GM12878 (cell line): Measurements from ENCODE around the gene REV3L. TPM values are rescaled to one million over a fixed set of nuclear protein-coding genes. Genes with fewer than 3 reads are reported as not detected.

Experiments
- CREM ChIP-seq: IDR thresholded peaks from 2 replicates; pipeline ENCODE4 v1.6.1; 2014; ENCODE audit warnings: antibody characterized with exemption, low read depth
- DPF2 ChIP-seq: fragments of 450-650 bp; IDR thresholded peaks from 2 replicates; pipeline ENCODE4 v1.6.1; 2017; ENCODE audit warnings: mild to moderate bottlenecking
- HDAC2 ChIP-seq: fragments of 200-600 bp; sonication (generic); IDR thresholded peaks from 2 replicates; pipeline ENCODE4 v1.6.1; 2017
- IRF4 ChIP-seq: IDR thresholded peaks from 2 replicates; pipeline ENCODE4 v1.6.1; 2011; ENCODE audit warnings: low read depth, low read length
- MTA3 ChIP-seq: IDR thresholded peaks from 2 replicates; pipeline ENCODE4 v1.6.1; 2012; ENCODE audit warnings: low read length, inconsistent platforms, borderline replicate concordance
- NFYA ChIP-seq: IDR thresholded peaks from 2 replicates; pipeline ENCODE4 v1.6.1; 2011; ENCODE audit warnings: low read depth, mild to moderate bottlenecking, low read length, improper control_type of control experiment, borderline replicate concordance
- NR2C1 ChIP-seq: fragments of 450-650 bp; IDR thresholded peaks from 2 replicates; pipeline ENCODE4 v1.6.1; 2017; ENCODE audit warnings: antibody characterized with exemption, mild to moderate bottlenecking, moderate library complexity
- NR2C2 ChIP-seq: IDR thresholded peaks from 2 replicates; pipeline ENCODE4 v1.6.1; 2011; ENCODE audit warnings: borderline replicate concordance, low read depth; ENCODE audit not compliant: control insufficient read depth, insufficient read length
- PAX5 ChIP-seq: IDR thresholded peaks from 2 replicates; pipeline ENCODE4 v1.6.1; 2011; ENCODE audit warnings: low read depth, low read length, borderline replicate concordance
- POLR2AphosphoS2 ChIP-seq: IDR thresholded peaks from 2 replicates; pipeline ENCODE4 v1.6.1; 2011; ENCODE audit warnings: low read depth, mild to moderate bottlenecking, low read length, improper control_type of control experiment, moderate library complexity
- RB1 ChIP-seq: fragments of 450-650 bp; formaldehyde crosslinking; IDR thresholded peaks from 2 replicates; pipeline ENCODE4 v1.6.1; 2017; ENCODE audit warnings: mild to moderate bottlenecking, borderline replicate concordance
- SIN3A ChIP-seq: IDR thresholded peaks from 2 replicates; pipeline ENCODE4 v1.6.1; 2012; ENCODE audit warnings: low read depth, low read length, improper control_type of control experiment
- SIX5 ChIP-seq: IDR thresholded peaks from 2 replicates; pipeline ENCODE4 v1.6.1; 2011; ENCODE audit warnings: mild to moderate bottlenecking, low read depth, low read length, moderate library complexity; ENCODE audit not compliant: severe bottlenecking
- SREBF2 ChIP-seq: IDR thresholded peaks from 2 replicates; pipeline ENCODE4 v1.6.1; 2012; ENCODE audit warnings: mild to moderate bottlenecking, low read length
- SRF ChIP-seq, 2 experiments: IDR thresholded peaks; 2 replicates each; pipeline ENCODE4 v1.6.1; 2011; ENCODE audit warnings: low read depth in 2 of 2, low read length in 2 of 2, mild to moderate bottlenecking in 1 of 2, moderate library complexity in 1 of 2
- SUZ12 ChIP-seq: fragments of 200-600 bp; sonication (generic); IDR thresholded peaks from one replicate; pipeline ENCODE4 v1.6.1; 2018; ENCODE audit warnings: antibody characterized with exemption, mild to moderate bottlenecking; ENCODE audit not compliant: unreplicated experiment
- YY1 ChIP-seq: IDR thresholded peaks from 2 replicates; pipeline ENCODE4 v1.6.1; 2011; ENCODE audit warnings: low read depth, mild to moderate bottlenecking, low read length
- polyA plus RNA-seq, 11 experiments: library from polyadenylated mRNA; depleted of rRNA in 4 of 11; unstranded in 6 of 11; stranded (reverse) in 5 of 11; fragments of >200 nt; fragmentation: Nextera tagmentation in 4 of 11; fragmentation: Illumina TruSeq in 1 of 11; extraction: Ambion mirVana in 4 of 11; extraction: Trizol in 1 of 11; gene quantifications; 1 replicate in 1 of 11; 2 replicates in 10 of 11; pipeline versions ENCODE4 v1.2.1 to v1.2.3, GENCODE V29; 2011 to 2016; ENCODE audit warnings: inconsistent platforms in 2 of 11, missing spikeins in 2 of 11, low read depth in 1 of 11
- total RNA-seq, 4 experiments: library from RNA; depleted of rRNA in 3 of 4; stranded (reverse); fragments of >200 nt in 3 of 4; fragmentation: Illumina TruSeq in 1 of 4; extraction: Trizol in 1 of 4; gene quantifications; 2 replicates each; pipeline versions ENCODE4 v1.2.1 to v1.2.3, GENCODE V29; 2013 to 2021
- TF ChIP-seq, protein P1 (sequence below): fragments of 150-350 bp; IDR thresholded peaks from 2 replicates; pipeline ENCODE4 v1.6.1; 2014; ENCODE audit warnings: mild to moderate bottlenecking, low read depth, low read length
- TF ChIP-seq, protein P2 (sequence below): fragments of 450-650 bp; IDR thresholded peaks from 2 replicates; pipeline ENCODE4 v1.6.1; 2014; ENCODE audit warnings: mild to moderate bottlenecking
- TF ChIP-seq, protein P3 (sequence below): IDR thresholded peaks from 2 replicates; pipeline ENCODE4 v1.6.1; 2011; ENCODE audit warnings: borderline replicate concordance, low read depth, mild to moderate bottlenecking, moderate library complexity, low read length; ENCODE audit not compliant: insufficient read depth, poor library complexity, severe bottlenecking
- TF ChIP-seq, protein P4 (sequence below): IDR thresholded peaks from 2 replicates; pipeline ENCODE4 v1.6.1; 2012; ENCODE audit warnings: low read depth, low read length, improper control_type of control experiment
- TF ChIP-seq, protein P5 (sequence below): fragments of 450-650 bp; IDR thresholded peaks from 2 replicates; pipeline ENCODE4 v1.6.1; 2017; ENCODE audit warnings: mild to moderate bottlenecking, moderate library complexity

The REV3L gene
- total and polyA plus RNA-seq, 10 of the 15 experiments (the other 5 are each of a cell fraction or from before 2014, with no cell fraction given), result 7.6 to 33.6 (median 21.5) TPM

DNA sequence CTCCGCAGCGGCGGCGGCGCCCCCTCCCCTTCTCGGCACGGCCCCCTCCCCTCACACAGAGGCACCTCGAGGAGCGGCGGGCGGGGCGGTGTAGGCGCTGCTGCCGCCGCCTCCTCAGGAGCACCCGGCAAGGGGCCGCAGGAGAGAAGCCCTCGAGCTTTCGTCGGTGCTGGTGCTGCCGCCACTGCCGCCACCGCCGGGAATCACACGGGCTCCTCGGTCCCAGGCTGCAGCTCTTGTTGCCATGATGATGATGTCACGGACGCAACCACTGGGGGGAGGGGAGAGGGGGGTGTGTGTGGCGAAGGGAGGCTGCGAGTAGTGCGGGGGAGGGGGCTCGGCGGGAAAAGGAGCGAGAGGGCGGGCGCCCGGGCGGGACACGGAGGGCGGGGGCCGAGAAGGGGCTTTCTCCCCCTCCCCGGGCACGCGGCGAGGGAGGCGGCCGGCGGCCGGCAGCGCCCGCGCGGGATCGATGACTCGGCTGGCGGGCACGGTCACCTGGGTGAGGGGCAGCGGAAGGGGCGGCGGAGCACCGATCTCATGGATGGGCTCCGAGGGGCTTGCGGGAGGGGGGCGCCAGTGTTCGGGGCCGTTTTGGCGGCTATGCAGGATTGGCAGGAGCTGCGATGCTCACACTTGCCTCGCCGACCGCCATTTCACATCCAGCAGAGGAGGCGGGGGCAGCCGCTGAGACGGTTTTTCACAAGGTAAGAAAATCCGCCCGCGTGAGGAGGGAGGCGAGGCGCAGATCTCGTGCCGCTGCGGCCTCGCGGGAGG lies at the start of gene REV3L (continued):
- TF ChIP-seq SRF (IDR thresholded peaks at IDR 0.05; ENCODE audit: low read depth in 2 of 2, low read length in 2 of 2) (peak; percentile 94 to 98), SIN3A (peak; percentile 76; the same call in 1 of the 2 replicates), SIX5 (no peak), POLR2AphosphoS2 (no peak; the same call in none of the 2 replicates), RB1 (no peak; the same call in 1 of the 2 replicates), NFYA (no peak), YY1 (peak; percentile 87), PAX5 (no peak), SUZ12 (no peak), MTA3 (no peak), DPF2 (no peak; the same call in 1 of the 2 replicates), NR2C2 (no peak), NR2C1 (peak; percentile 37), SREBF2 (no peak), CREM (peak; percentile 85), IRF4 (no peak), HDAC2 (no peak)
- TF ChIP-seq, protein P1, sequence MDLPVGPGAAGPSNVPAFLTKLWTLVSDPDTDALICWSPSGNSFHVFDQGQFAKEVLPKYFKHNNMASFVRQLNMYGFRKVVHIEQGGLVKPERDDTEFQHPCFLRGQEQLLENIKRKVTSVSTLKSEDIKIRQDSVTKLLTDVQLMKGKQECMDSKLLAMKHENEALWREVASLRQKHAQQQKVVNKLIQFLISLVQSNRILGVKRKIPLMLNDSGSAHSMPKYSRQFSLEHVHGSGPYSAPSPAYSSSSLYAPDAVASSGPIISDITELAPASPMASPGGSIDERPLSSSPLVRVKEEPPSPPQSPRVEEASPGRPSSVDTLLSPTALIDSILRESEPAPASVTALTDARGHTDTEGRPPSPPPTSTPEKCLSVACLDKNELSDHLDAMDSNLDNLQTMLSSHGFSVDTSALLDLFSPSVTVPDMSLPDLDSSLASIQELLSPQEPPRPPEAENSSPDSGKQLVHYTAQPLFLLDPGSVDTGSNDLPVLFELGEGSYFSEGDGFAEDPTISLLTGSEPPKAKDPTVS, result no peak
- TF ChIP-seq, protein P2, sequence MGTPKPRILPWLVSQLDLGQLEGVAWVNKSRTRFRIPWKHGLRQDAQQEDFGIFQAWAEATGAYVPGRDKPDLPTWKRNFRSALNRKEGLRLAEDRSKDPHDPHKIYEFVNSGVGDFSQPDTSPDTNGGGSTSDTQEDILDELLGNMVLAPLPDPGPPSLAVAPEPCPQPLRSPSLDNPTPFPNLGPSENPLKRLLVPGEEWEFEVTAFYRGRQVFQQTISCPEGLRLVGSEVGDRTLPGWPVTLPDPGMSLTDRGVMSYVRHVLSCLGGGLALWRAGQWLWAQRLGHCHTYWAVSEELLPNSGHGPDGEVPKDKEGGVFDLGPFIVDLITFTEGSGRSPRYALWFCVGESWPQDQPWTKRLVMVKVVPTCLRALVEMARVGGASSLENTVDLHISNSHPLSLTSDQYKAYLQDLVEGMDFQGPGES, result no peak
- TF ChIP-seq, protein P3, sequence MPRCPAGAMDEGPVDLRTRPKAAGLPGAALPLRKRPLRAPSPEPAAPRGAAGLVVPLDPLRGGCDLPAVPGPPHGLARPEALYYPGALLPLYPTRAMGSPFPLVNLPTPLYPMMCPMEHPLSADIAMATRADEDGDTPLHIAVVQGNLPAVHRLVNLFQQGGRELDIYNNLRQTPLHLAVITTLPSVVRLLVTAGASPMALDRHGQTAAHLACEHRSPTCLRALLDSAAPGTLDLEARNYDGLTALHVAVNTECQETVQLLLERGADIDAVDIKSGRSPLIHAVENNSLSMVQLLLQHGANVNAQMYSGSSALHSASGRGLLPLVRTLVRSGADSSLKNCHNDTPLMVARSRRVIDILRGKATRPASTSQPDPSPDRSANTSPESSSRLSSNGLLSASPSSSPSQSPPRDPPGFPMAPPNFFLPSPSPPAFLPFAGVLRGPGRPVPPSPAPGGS, result no peak
- TF ChIP-seq, protein P4, sequence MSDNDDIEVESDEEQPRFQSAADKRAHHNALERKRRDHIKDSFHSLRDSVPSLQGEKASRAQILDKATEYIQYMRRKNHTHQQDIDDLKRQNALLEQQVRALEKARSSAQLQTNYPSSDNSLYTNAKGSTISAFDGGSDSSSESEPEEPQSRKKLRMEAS, result peak; percentile 56
- TF ChIP-seq, protein P5, sequence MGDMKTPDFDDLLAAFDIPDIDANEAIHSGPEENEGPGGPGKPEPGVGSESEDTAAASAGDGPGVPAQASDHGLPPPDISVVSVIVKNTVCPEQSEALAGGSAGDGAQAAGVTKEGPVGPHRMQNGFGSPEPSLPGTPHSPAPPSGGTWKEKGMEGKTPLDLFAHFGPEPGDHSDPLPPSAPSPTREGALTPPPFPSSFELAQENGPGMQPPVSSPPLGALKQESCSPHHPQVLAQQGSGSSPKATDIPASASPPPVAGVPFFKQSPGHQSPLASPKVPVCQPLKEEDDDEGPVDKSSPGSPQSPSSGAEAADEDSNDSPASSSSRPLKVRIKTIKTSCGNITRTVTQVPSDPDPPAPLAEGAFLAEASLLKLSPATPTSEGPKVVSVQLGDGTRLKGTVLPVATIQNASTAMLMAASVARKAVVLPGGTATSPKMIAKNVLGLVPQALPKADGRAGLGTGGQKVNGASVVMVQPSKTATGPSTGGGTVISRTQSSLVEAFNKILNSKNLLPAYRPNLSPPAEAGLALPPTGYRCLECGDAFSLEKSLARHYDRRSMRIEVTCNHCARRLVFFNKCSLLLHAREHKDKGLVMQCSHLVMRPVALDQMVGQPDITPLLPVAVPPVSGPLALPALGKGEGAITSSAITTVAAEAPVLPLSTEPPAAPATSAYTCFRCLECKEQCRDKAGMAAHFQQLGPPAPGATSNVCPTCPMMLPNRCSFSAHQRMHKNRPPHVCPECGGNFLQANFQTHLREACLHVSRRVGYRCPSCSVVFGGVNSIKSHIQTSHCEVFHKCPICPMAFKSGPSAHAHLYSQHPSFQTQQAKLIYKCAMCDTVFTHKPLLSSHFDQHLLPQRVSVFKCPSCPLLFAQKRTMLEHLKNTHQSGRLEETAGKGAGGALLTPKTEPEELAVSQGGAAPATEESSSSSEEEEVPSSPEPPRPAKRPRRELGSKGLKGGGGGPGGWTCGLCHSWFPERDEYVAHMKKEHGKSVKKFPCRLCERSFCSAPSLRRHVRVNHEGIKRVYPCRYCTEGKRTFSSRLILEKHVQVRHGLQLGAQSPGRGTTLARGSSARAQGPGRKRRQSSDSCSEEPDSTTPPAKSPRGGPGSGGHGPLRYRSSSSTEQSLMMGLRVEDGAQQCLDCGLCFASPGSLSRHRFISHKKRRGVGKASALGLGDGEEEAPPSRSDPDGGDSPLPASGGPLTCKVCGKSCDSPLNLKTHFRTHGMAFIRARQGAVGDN, result no peak
